Measurements from ENCODE around the gene RAD9A.
A peak's percentile ranks its signal among the peaks of the same experiment; 100 is the strongest.

Gene RAD9A

DNA sequence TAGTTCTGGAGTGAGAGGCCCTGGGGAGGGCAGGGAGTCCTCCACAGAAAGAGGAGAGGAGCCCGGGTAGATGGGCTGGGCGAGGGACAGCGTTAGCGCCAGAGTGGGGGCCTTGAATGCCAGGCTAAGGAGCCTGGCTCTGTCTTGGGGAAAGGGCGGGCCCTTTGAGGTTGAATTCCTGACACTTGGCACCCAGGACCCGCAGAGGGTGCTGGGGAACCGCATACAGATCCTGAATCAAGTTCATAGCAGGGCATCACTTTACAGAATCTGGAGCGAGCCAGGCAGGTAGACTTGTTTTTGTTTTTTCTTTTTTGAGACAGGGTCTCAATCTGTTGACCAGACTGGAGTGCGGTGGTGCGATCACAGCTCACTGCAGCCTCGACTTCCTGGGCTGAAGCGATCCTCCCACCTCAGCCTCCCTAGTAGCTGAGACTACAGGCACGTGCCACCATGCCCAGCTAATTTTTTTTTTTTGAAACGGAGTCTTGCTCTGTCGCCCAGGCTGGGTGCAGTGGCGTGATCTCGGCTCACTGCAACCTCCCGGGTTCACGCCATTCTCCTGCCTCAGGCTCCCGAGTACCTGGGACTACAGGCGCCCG is 29.7 kb downstream of the RAD9A start:
- H3K4me3 ChIP-seq (ENCODE audit: low read depth, low read length) = no peak overlapping the region

DNA sequence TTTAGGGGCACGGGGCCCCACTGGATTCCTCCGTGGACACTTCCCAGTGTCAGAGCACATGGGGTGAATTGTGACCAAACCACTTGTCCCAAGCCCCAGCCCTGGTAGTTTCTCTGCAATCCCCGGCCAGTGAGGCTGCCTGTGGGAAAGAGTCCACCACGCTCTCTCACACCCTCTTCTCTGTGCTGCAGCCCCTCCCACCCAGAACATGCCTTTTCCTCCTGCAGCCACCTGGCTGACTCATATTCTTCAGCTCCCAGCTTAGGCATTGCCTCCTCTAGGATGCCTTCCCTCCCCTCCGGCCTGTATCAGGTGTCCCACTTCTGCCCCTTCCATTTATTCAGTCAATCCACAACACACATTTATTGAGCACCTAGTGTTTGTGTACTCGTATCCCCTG is 31.1 kb downstream of the RAD9A start:
- H3K4me3 ChIP-seq (ENCODE audit: low read depth, low read length) = no peak overlapping the region

DNA sequence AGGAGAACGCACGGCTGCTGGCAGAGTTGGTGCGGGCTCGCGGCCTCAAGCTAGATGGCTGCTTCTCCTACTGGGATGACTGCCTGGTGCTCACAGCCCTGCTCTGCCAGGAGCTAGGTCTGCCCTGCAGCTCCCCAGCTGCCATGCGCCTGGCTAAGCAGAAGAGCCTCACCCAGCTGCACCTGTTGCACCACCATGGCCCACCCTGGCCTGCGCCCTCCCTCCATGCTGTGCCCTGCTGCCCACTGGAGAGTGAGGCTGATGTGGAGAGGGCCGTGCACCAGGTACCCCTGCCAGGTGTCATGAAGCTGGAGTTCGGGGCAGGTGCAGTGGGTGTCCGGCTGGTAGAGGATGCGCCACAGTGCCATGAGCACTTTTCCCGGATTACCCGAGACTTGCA is 31.7 kb downstream of the RAD9A start:
- no peak overlapping the region for H3K4me3 ChIP-seq (ENCODE audit: low read depth, low read length)

DNA sequence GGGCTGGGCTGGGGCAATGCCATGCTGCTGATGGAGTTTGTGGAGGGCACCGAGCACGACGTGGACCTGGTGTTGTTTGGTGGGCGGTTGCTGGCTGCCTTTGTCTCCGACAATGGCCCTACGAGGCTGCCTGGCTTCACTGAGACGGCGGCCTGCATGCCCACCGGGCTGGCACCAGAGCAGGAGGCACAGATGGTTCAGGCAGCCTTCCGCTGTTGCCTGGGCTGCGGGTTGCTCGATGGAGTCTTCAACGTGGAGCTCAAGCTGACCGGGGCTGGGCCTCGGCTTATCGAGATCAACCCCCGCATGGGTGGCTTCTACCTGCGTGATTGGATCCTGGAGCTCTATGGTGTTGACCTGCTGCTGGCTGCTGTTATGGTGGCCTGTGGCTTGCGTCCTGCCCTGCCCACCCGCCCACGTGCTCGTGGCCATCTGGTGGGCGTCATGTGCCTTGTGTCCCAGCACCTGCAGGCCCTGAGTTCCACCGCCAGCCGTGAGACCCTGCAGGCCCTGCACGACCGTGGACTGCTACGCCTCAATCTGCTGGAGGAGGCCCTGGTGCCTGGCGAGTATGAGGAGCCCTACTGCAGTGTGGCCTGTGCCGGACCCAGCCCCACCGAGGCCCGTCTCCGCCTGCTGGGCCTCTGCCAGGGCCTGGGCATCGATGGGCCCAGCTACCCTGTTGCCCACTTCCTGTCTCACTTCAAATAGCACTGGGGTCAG is 32.3 kb downstream of the RAD9A start:
- H3K4me3 ChIP-seq (ENCODE audit: low read depth, low read length) = no peak overlapping the region

DNA sequence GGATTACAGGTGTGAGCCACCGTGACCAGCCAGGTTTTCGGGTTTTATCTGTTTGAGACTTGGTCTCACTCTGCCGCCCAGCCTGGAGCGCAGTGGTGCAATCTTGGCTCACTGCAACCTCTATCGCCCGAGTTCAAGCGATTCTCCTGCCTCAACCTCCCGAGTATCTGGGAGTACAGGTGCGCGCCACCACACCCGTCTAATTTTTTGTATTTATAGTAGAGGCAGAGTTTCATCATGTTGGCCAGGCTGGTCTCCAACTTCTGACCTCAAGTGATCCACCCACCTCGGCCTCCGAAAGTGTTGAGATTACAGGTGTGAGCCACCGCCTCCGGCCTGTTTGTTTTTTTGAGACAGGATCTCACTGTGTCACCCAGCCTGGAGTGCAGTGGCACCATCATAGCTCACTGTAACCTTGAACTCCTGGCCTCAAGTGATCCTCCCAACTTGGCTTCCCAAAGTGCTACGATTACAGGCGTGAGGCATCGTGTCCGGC is 35.6 kb downstream of the RAD9A start:
- peak overlapping the region; percentile 94 for H3K4me3 ChIP-seq (ENCODE audit: low read depth, low read length)

DNA sequence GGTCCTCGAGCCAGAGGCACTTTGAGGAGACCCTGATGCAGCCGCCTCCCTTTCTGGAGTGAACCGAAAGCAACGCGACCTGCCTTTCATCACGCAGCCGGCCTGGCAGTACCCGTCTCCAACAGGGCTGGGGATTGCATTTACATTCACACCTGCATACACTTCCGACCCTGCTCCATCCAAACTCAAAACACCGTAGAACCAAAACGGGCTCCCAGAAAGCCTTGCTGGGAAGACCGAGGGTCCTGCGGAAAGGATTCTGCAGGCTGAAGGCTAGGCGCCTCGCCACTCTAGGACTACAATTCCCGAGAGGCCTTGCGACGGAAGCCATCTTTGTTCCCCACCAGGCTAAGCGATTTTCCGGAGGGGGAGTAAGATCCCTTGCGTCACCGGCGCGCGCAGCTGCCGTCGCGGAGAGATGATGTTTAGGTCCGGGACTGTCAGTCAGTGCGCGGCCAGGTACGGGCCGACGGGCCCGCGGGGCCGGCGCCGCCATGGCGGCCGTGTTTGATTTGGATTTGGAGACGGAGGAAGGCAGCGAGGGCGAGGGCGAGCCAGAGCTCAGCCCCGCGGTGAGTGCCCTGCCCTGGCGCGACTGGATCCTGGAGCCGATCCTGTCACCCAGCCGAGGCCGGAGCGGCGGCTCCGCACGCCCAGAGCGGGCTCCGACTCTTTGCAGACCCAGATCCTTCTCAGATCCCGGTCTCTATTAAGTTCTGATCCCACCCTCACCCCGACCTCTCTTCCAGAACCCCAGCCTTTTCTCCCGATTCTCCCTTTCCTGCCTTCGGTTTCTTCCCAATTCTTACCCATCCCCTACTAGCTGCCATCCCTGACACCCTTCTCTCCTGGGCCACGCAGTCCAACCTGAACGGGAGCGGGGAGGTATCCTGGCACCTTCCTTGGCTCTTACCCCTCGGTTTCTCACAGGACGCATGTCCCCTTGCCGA is 36.5 kb downstream of the RAD9A start, which contains the start of gene RPS6KB2:
TSS of gene RPS6KB2 (plus strand) at position 443 of the 950 bp plus-strand sequence. CDS start at position 495, 52 bp downstream.
- peak within 1 kb of the TSS; percentile 94 for H3K4me3 ChIP-seq (ENCODE audit: low read depth, low read length)

DNA sequence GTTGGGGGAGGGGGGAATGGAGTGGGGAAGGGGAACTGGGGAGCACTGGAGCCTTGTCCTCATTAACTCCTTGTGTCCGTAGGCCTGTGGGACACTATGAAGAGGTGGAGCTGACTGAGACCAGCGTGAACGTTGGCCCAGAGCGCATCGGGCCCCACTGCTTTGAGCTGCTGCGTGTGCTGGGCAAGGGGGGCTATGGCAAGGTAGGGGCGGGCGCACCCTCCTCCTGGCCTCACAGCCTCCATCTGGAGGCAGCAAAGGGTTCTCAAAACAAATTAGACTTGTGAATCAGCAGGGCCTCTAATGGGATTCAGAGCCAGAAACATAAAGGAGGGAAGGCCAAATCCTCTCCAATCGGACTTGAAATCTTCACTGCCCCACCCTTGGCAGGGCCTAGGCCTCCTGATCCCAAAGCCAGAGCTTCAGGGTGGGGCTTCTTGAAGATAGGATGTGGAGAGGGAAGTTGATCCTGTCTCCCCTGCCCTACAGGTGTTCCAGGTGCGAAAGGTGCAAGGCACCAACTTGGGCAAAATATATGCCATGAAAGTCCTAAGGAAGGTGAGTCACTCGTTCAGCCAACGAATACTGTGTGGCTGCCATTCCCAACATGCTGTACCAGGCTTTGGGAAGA is 37.4 kb downstream of the RAD9A start:
- H3K4me3 ChIP-seq (ENCODE audit: low read depth, low read length) = peak overlapping the region; percentile 94

DNA sequence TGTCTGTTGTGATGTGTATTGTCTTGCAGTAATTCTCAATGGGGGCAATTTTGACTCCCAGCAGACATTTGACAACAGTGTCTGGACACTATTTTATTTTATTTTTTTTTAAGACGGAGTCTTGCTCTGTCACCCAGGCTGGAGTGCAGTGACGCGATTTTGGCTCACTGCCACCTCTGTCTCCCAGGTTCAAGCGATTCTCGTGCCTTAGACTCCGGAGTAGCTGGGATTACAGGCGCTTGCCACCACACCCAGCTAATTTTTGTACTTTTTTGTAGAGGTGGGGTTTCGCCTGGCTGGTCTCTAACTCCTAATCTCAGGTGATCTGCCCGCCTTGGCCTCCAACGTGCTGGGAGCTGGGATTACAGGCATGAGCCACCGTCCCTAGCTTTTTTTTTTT is 37.9 kb downstream of the RAD9A start:
- no peak overlapping the region for H3K4me3 ChIP-seq (ENCODE audit: low read depth, low read length)

DNA sequence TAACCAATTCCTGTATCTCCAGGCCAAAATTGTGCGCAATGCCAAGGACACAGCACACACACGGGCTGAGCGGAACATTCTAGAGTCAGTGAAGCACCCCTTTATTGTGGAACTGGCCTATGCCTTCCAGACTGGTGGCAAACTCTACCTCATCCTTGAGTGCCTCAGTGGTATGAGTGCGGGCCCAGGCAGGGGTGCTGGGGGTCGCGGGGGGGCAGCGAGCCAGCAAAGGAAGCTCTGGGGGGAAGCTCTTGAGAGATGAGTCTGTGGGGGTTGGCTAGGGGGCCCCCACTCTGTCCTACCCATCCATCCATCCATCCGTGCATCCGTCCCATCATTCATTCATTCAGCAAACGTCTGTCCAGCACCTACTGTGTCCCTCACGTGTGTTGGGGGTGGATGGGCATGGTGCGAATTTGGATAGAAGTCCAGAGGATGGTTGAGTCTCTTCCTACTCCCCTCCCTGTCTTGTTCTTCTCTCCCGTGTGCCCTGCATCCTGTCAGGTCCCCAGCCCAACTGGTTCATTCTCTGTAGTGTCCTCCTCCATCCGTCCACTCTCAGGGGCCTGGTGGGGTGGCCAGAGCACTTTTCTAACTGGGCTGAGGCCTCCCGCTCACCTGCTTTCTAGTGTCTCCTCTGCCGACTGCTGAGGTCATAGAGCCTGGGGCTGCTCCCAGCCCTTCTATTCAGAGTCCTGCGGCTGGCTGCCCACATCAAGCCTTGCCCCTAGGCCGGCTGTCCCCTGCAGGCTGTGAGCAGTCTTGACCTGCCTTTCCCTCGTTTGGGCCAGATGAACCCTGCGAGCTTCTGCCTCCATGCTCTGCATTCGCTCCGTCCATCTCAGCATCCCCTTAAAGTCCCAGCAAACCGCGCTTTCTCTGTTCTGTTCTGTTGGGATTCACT is 39.8 kb downstream of the RAD9A start:
- H3K4me3 ChIP-seq (ENCODE audit: low read depth, low read length) = no peak overlapping the region

DNA sequence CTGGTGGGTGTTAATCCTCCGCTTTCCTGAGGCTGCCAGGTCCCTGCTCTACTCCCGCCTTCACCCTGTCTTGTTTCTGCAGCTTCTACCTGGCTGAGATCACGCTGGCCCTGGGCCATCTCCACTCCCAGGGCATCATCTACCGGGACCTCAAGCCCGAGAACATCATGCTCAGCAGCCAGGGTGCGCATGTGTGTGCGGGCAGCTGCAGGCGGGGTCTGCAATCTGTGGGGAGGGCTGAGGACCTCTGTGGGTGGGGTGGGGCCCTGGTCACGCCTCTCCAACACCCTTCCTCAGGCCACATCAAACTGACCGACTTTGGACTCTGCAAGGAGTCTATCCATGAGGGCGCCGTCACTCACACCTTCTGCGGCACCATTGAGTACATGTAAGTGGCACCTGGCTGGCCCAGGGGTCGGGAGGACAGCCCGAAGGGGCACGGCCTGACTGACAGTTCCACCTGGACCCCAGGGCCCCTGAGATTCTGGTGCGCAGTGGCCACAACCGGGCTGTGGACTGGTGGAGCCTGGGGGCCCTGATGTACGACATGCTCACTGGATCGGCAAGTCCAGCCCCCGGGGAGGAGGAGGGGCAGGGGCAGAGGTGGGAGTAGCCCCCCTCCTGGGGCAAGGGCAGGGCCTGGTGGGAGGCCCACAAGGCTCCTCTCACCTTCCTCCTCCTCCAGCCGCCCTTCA is 41.0 kb downstream of the RAD9A start:
- H3K4me3 ChIP-seq (ENCODE audit: low read depth, low read length) = no peak overlapping the region

DNA sequence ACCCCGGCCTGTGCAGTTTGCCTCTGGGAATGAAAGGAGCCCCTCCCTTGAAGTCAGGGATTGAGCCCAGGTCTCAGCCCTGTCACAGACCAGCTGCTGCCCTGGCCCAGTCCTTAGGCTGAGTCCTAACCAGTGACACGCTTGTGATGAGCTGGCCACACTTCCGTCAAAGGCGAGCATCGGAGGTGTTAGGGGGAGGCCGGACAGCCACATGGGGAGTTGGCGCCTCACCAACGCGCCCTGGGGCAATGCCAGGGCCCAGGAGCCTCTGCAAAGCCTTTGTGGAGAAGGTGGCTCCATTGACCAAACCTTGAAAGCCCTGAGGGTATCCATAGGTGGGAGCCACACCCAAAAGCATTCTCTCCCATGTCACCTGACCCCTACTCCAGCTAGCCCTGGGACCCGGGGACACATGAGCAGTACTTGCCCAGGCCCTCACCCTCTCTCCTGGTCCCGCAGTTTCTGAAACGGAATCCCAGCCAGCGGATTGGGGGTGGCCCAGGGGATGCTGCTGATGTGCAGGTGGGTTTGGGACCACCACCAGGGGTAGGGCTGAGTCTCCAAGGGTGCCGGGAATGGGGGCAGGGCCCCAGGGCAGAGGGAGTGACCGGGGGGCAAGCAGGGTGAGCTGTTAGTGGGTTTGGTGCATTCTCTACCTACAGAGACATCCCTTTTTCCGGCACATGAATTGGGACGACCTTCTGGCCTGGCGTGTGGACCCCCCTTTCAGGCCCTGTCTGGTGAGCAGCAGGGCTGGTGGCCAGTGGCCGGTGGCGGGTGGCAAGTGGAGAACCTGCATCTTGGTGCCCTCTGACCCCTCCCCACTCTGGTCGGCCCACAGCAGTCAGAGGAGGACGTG is 42.0 kb downstream of the RAD9A start:
- H3K4me3 ChIP-seq (ENCODE audit: low read depth, low read length) = no peak overlapping the region

DNA sequence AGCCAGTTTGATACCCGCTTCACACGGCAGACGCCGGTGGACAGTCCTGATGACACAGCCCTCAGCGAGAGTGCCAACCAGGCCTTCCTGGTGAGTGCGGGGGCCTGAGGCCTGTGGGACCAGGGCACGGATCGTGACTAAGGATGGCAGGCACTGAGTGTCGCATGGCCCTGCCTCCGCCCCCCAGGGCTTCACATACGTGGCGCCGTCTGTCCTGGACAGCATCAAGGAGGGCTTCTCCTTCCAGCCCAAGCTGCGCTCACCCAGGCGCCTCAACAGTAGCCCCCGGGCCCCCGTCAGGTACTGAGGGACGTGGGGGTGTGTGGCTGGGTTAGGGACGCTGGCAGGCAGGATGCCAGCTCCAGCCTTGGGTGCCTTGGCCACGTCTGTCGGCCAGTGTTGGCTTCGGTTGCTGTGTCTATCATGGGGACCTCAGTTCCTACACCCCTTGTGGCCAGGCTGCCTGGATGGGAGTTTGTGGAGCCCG is 42.7 kb downstream of the RAD9A start:
- no peak overlapping the region for H3K4me3 ChIP-seq (ENCODE audit: low read depth, low read length)

DNA sequence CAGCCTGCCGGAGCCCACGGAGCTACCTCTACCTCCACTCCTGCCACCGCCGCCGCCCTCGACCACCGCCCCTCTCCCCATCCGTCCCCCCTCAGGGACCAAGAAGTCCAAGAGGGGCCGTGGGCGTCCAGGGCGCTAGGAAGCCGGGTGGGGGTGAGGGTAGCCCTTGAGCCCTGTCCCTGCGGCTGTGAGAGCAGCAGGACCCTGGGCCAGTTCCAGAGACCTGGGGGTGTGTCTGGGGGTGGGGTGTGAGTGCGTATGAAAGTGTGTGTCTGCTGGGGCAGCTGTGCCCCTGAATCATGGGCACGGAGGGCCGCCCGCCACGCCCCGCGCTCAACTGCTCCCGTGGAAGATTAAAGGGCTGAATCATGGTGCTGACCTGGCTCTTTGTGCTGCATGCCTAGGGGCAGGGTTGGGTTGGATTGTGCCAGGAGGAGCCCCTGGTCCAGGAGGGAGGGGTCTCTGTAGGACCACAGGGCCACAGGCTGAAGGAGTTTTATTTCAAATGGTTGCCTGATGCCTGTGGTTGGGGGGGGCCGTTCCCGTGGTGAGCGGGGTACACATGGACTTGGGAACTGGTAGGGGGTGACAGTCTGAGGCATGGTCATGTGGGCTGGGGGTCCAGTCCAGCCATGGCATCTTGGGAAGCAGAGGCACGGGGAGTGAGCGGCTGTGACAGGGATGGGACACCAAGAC is 43.4 kb downstream of the RAD9A start:
- no peak overlapping the region for H3K4me3 ChIP-seq (ENCODE audit: low read depth, low read length)

DNA sequence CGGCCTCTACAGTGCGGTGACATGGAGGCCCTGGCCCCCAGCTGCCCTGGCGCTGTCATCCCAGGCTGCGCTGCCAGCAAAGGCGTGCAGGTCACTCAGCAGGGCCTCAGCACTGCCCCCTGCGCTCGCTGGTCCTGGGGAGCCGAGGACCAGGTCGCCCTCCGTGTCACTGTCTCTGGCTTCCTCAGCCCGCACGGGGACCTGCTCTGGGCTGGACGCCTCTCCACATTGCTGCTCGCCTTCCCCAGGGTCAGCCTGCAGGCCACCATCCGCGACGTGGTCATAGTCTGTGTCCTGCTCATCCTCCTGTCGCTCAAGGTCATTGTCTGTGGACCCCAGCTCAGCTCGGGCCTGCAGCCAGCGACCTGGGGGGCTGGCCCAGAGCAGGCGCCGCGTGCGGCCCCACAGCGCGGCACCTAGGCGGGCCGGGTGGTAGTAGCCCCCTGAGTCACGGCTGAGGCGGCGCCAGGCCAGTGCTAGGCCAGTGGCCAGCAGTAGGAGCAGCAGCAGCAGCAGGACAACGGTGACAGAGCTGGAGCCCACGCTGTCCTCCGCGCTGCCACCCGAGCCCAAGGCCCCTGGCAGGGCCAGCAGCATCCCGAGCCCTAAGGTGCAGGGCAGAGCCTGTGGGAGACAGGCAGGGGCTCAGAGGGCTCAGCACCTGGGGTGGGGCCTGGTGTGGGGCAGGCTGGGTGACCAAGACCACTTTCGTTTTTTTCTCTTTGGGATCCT is 44.1 kb downstream of the RAD9A start:
- no peak overlapping the region for H3K4me3 ChIP-seq (ENCODE audit: low read depth, low read length)

DNA sequence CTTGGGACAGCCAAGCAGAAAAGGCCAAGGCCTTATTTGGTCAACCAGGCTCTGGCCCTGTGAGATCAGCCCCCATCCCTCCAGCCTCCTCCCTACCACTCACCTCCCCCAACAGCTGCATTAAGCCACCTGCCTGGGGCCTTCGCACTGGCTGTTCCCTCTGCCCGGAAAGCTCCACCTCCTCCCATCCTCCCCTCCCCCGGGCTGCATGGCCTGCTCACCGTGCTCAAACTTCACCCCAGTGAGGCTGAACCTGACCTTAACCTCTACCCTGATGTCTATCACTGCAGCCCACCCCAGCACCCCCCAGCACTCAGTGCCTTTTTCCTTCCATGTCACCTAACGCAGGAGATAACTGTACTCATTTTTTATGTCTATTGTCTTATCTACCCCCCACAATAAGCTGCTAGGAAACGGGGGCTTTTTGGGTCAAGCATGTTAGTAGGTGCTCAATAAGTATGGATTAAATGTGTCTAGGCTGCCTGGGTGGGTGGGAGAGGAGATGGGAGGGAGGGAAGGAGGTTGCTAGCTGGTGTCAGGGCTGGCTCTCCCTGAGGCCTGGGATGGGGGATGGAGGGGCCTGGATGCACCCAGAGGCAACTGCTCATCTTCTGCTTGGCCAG is 44.8 kb downstream of the RAD9A start:
- H3K4me3 ChIP-seq (ENCODE audit: low read depth, low read length) = no peak overlapping the region

DNA sequence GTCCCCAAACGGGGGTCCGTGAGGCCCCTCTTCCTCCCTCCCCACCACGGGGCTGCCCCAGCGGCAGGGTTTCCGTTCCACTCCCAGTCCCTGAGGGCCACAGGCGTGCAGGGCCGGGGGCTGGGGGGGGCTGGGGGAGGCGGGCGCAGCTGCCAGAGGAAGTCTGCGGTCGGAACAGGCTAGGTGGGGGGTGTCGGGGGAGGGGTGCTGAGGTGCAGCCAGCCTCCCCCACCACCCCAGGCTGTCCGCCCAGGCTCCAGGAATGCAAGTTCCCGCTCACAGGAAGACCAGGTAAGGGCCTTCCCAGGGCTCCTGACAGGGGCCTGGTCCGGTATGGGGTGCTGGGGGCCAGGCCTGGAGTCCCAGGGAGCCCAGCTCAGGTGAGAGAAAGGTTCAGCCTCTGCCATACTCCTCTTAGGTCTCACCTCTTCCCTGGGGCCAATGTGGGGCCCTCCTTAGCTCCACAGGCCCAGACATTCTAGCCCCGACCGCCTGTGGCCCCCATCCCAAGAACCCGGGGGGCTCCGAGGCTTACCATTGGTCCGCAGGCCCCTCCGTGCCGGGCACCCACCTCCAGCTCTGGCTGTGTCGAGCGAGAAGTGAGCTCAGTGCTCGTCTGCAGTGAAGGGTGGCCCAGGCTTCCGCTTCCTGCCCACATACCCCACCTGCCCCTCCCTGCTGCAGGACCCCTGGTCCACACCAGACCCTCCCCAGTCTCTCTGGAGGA is 45.5 kb downstream of the RAD9A start, which contains the start of gene PTPRCAP:
TSS of gene PTPRCAP (minus strand) at position 601 of the 727 bp plus-strand sequence. CDS start at position 538, 63 bp downstream.
- H3K4me3 ChIP-seq (ENCODE audit: low read depth, low read length) = no peak within 1 kb of the TSS
